Ectodermal cell (in vitro differentiated cells): ENCODE results near the gene RGS7.
"Not testable (repeated sequence)": the region's sequence is repeated elsewhere in the genome, so short reads cannot be mapped to it uniquely, and the experiment has no call there.

Source experiments
- H3K27ac ChIP-seq: 2 replicates; pipeline ENCODE4 v1.7.0; 2013; ENCODE audit warnings: mild to moderate bottlenecking, low read depth, low read length; ENCODE audit not compliant: insufficient read depth, poor library complexity, severe bottlenecking
- H3K27me3 ChIP-seq: 2 replicates; pipeline ENCODE4 v1.7.0; 2013; ENCODE audit warnings: mild to moderate bottlenecking, low read length; ENCODE audit not compliant: insufficient read depth, control insufficient read depth, poor library complexity, severe bottlenecking
- H3K36me3 ChIP-seq: one replicate; pipeline ENCODE4 v1.7.0; 2013; ENCODE audit warnings: low read length; ENCODE audit not compliant: control insufficient read depth, insufficient read depth
- H3K4me1 ChIP-seq: one replicate; pipeline ENCODE4 v1.7.0; 2013; ENCODE audit warnings: low read length; ENCODE audit not compliant: control insufficient read depth, insufficient read depth
- H3K4me3 ChIP-seq: 2 replicates; pipeline ENCODE4 v1.7.0; 2013; ENCODE audit warnings: low read depth, low read length, control low read depth; ENCODE audit not compliant: insufficient read depth
- H3K9me3 ChIP-seq: 2 replicates; pipeline ENCODE4 v1.7.0; 2013; ENCODE audit warnings: mild to moderate bottlenecking, low read length, moderate library complexity; ENCODE audit not compliant: control insufficient read depth
- WGBS, 2 experiments: methylation state at CpG; one replicate each; pipeline ENCODE4 v1.1.7; 2013; ENCODE audit warnings: missing lambda C conversion rate in 2 of 2; 5-methylcytosine and 5-hydroxymethylcytosine counted together

The RGS7 gene

DNA sequence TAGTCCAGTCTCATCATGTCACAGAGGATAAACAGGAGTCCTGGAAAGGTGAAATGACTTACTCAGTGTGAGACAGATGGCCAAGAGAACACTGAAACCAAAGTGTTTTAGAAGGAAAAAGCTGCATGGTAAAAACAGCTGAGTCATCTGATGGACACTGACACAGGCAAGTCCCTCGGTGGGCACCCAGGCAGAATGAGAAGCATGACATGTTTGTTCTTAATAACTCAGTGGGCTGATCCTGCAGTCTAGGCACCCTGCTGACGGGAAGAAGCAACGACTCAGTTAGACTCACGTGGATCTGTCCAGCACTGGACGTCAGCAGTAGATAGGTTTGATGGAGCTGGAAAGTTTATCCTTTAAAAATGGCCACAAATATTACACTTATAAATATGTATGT, 116.9 kb downstream of the RGS7 start:
- WGBS, 2 experiments, result 92 to 96% methylated on average over 4 to 5 of the region's 5 CpGs
- H3K9me3 ChIP-seq, result no peaks in the 10 kb centered on the region
- no peaks in the 10 kb centered on the region for H3K27me3 ChIP-seq

DNA sequence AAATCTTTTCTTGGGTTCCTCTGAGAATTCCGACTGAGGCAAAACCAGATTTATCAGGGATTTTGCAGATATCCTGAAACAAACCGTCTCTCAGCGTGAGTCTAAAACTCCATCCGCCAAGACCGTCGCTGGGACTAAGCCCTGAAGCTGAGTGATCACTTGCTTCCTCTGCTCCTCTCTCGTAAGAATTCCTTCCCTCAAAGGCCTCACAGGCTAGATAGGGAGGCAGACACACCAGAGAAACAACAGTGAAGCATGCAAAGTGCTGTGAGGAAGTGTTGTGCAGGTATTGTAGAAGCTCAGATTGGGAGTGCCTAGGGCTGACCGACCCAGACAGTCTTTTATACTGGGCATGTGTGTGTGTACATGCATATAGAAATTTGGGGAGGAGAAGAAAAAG, 119.1 kb downstream of the RGS7 start:
- no peaks in the 10 kb centered on the region for H3K9me3 ChIP-seq
- H3K27me3 ChIP-seq, result no peaks in the 10 kb centered on the region
- 75 to 76% methylated on average over 8 of the region's 8 CpGs for WGBS, 2 experiments
- no peak overlapping the region for H3K27ac ChIP-seq
- no peaks in the 10 kb centered on the region for H3K4me1 ChIP-seq
- no peaks in the 10 kb centered on the region for H3K36me3 ChIP-seq
- no peak overlapping the region for H3K4me3 ChIP-seq

More for the DNA sequence above, 116.9 kb downstream of the RGS7 start:
- H3K4me3 ChIP-seq, result no peak overlapping the region
- no peaks in the 10 kb centered on the region for H3K36me3 ChIP-seq
- H3K27ac ChIP-seq, result no peak overlapping the region
- H3K4me1 ChIP-seq, result no peaks in the 10 kb centered on the region

DNA sequence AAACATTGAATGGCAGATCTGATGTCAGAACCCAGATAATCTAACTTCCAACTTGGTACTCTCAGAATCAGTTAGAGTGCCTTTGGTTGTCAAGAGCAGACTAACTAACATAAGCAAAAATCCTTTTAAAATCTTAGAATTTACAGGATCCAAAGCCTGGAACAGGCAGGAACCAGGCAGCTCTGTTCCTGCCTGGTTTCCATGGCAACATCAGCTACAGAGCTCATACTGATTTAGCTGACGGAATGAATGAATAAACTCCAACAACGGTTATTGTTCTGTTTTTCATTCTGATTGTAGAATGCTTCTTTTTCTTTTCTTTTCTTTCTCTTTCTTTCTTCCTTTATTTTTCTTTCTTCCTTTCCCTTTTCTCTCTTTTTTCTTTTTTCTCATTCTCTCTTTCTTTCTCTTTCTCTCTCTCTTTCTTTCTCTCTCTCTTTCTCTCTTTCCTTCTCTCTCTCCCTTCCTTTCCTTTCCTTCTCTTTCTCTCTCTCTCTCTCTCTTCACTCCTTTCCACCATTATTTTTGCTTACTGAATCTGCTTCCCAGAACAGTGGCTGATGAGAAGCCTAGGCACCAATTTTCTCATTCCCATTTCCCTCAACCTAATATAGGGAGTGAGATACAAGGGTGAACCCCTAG, 121.6 kb downstream of the RGS7 start:
- no peaks in the 10 kb centered on the region for H3K27me3 ChIP-seq
- 75 to 84% methylated on average over 2 of the region's 2 CpGs for WGBS, 2 experiments
- H3K4me3 ChIP-seq, result no peak overlapping the region
- H3K4me1 ChIP-seq, result no peaks in the 10 kb centered on the region
- H3K9me3 ChIP-seq, result no peaks in the 10 kb centered on the region
- H3K27ac ChIP-seq, result no peak overlapping the region
- H3K36me3 ChIP-seq, result no peaks in the 10 kb centered on the region

DNA sequence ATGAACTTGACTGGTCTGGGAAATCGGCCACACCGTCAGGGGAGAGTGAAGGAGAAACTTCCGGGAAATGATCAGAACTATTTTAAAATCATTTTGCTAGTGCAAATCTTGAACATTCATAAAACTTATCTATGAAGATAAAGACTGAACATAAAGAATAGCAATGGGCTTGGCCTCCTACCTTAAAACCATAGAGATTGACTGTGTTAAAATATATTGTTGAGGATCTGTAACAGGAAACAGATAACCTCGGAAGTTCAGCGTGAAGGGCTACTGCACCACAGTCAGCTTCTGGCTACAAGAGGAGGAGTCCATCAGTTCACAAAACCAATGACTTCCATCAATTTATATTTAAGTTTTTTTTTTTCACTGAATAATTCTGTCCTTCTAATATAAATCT, 127.3 kb downstream of the RGS7 start:
- Histone ChIP-seq H3K4me3 (no peak overlapping the region), H3K9me3 (no peaks in the 10 kb centered on the region), H3K4me1 (no peaks in the 10 kb centered on the region), H3K36me3 (no peaks in the 10 kb centered on the region), H3K27ac (no peak overlapping the region), H3K27me3 (no peaks in the 10 kb centered on the region)
- 84 to 87% methylated on average over 5 of the region's 5 CpGs for WGBS, 2 experiments

DNA sequence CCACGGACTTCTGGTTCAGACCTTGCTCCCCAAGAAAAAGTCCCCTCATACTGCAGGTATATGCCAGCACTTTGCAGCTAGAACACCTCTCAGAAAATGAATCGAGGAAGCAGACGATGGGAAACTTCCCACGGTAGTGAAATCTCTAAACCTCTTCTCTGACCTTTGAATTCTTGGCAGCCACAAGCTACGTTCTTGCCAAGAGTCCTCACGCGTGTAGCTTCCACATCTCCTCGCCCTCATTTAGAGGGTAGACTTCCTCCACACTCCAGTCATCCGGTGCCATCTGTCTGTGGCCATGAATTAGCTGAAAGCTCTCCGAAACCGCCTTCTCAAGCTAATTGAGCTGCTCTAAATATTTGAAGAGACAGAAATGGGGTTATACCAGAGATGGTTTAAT, 127.8 kb downstream of the RGS7 start:
- H3K36me3 ChIP-seq, result no peaks in the 10 kb centered on the region
- H3K27ac ChIP-seq, result no peak overlapping the region
- 92 to 94% methylated on average over 11 of the region's 11 CpGs for WGBS, 2 experiments
- H3K4me1 ChIP-seq, result no peaks in the 10 kb centered on the region
- no peak overlapping the region for H3K4me3 ChIP-seq
- no peaks in the 10 kb centered on the region for H3K9me3 ChIP-seq
- H3K27me3 ChIP-seq, result no peaks in the 10 kb centered on the region

DNA sequence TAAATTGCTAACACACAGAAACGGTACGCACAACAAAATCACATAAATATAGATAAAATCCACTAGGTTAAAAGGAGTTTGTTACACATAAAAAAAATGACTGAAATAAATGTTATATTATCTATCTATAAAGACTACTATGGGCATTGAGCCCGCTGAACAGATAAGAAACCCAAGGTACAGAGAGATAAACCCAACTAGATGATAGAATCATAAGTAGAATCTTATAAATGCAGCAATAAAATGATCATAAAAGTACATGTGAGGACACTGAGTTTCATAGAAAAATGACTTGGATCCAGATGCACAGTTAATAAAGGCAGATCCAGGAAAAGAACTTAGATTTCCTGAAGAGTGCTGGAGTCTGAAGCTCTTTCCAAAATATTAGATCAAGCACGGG, 128.7 kb downstream of the RGS7 start:
- Histone ChIP-seq H3K36me3 (no peaks in the 10 kb centered on the region), H3K9me3 (no peaks in the 10 kb centered on the region), H3K4me1 (no peaks in the 10 kb centered on the region), H3K4me3 (no peak overlapping the region), H3K27ac (no peak overlapping the region), H3K27me3 (no peaks in the 10 kb centered on the region)
- WGBS, 2 experiments, result 91 to 96% methylated on average over 1 of the region's 4 CpGs

DNA sequence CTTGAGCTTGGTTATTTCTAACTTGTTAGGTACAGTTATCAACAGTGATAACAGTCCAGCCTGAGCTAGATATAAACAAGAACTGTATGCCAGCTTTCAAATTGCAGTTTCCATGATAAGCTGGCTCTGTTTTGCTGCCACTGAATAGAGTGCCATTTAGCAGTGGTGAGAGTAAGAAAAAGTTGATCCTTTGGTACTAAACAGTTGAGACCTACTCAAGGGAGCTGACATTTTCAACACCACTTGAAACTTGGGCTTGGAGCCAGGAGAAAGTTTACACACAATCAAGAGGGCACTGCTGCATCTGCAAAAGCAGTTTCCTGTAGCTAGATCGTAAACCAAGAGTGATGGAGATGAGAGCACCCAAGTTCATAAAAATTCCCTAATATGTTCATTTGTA, 131.3 kb downstream of the RGS7 start:
- WGBS, 2 experiments, result no CpG with 5 or more reads among the region's 1 CpG
- Histone ChIP-seq H3K36me3 (no peaks in the 10 kb centered on the region), H3K9me3 (no peaks in the 10 kb centered on the region), H3K4me3 (no peak overlapping the region), H3K27me3 (no peaks in the 10 kb centered on the region), H3K4me1 (no peaks in the 10 kb centered on the region), H3K27ac (no peak overlapping the region)

DNA sequence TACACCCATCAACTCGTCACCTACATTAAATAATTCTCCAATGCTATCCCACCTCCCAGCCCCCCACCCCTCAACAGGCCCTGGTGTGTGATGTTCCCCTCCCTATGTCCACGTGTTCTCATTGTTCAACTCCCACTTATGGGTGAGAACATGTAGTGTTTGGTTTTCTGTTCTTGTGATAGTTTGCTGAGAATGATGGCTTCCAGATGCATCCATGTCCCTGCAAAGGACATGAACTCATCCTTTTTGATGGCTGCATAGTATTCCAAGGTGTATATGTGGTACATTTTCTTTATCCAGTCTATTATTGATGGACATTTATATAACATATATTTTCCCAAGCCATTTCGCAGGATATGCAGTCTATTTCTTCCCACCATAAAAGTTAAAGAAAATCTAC, 132.8 kb downstream of the RGS7 start:
- not testable (repeated sequence) for H3K9me3 ChIP-seq, H3K4me3 ChIP-seq, H3K4me1 ChIP-seq, H3K27me3 ChIP-seq, H3K27ac ChIP-seq, H3K36me3 ChIP-seq
- WGBS, 2 experiments, result 89 to 91% methylated on average over 1 of the region's 3 CpGs

DNA sequence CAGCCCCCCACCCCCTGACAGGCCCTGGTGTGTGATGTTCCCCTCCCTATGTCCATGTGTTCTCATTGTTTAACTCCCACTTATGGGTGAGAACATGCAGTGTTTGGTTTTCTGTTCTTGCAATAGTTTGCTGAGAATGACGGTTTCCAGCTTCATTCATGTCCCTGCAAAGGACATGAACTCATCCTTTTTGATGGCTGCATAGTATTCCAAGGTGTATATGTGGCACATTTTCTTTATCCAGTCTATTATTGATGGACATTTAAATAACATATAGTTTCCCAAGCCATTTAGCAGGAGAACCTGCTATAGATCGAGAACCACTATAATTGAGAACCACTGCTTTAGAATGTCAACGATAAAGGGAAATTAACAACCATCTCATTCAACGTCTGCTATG, 134.2 kb downstream of the RGS7 start:
- H3K36me3 ChIP-seq, H3K9me3 ChIP-seq, H3K27me3 ChIP-seq, H3K4me3 ChIP-seq, H3K4me1 ChIP-seq, H3K27ac ChIP-seq: not testable (repeated sequence)
- WGBS, 2 experiments, result 91 to 94% methylated on average over 4 of the region's 4 CpGs

DNA sequence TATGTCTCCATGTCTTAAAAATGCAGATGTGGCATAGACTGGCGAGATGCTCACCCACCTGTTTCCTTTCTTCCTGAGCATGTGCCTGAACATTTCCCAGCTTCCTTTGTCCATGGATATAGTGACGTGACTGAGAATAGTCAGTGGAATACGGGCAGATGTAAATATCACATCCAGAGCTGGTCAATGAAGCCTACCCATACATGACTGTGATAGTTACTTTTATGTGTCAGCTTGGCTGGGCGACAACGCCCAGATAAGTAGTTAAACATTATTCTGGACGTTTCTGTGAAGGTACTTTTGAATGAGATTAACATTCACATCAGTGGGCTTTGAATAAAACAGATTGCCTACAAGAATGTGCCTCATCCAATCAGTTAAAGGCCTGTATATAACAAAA, 135.7 kb downstream of the RGS7 start:
- H3K36me3 ChIP-seq, result no peaks in the 10 kb centered on the region
- no peak overlapping the region for H3K27ac ChIP-seq
- no peaks in the 10 kb centered on the region for H3K9me3 ChIP-seq
- H3K27me3 ChIP-seq, result no peaks in the 10 kb centered on the region
- H3K4me3 ChIP-seq, result no peak overlapping the region
- 85 to 86% methylated on average over 6 of the region's 6 CpGs for WGBS, 2 experiments
- H3K4me1 ChIP-seq, result no peaks in the 10 kb centered on the region

DNA sequence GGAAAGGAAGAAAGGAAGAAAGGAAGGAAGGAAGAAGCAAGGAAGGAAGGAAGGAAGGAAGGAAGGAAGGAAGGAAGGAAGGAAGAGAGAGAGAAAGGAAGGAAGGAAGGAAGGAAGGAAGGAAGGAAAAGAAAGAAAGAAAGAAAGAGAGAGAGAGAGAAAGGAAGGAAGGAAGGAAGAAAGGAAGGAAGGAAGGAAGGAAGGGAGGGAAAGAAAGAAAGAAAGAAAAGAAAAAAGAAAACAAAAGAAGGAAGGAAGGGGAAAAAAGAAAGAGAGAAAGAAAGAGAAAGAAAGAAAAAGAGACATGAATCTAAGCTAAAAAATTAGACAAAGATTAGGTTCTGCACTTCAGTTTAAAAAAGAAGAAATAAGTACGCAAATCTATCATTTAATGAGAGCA, 136.1 kb downstream of the RGS7 start:
- not testable (repeated sequence) for H3K4me1 ChIP-seq, H3K27ac ChIP-seq, H3K4me3 ChIP-seq, H3K36me3 ChIP-seq, H3K27me3 ChIP-seq, H3K9me3 ChIP-seq
- 96 to 100% methylated on average over 1 of the region's 1 CpG for WGBS, 2 experiments
